DOHH2 (cell line): ENCODE measurements around the gene C16orf78.

ENCODE experiments used
- H3F3A ChIP-seq: fragments of 200-600 bp; sonication (generic), shearing (Covaris generic); 2 replicates; pipeline ENCODE4 v1.6.0; 2016; ENCODE audit warnings: antibody characterized with exemption, mild to moderate bottlenecking; ENCODE audit not compliant: control insufficient read depth, insufficient read depth
- H3K27ac ChIP-seq: fragments of 200-600 bp; sonication (generic); 2 replicates; pipeline ENCODE4 v1.5.1; 2014; ENCODE audit warnings: low read depth, mild to moderate bottlenecking, low read length, moderate library complexity
- H3K27me3 ChIP-seq: fragments of 200-600 bp; sonication (generic); 2 replicates; pipeline ENCODE4 v1.6.1; 2014; ENCODE audit warnings: mild to moderate bottlenecking, low read length, mixed read lengths; ENCODE audit not compliant: control insufficient read depth
- H3K36me3 ChIP-seq: fragments of 200-600 bp; sonication (generic); 2 replicates; pipeline ENCODE4 v1.6.1; 2014; ENCODE audit warnings: mild to moderate bottlenecking, low read length, moderate library complexity, mixed read lengths; ENCODE audit not compliant: control insufficient read depth
- H3K4me1 ChIP-seq: fragments of 200-600 bp; sonication (generic); 2 replicates; pipeline ENCODE4 v1.6.1; 2014; ENCODE audit warnings: mild to moderate bottlenecking, low read length, mixed read lengths; ENCODE audit not compliant: control insufficient read depth
- H3K4me2 ChIP-seq: fragments of 200-600 bp; sonication (generic); 2 replicates; pipeline ENCODE4 v1.6.0; 2014; ENCODE audit warnings: mild to moderate bottlenecking, low read length, moderate library complexity
- H3K4me3 ChIP-seq: fragments of 200-600 bp; sonication (generic); 2 replicates; pipeline ENCODE4 v1.5.1; 2014; ENCODE audit warnings: mild to moderate bottlenecking, low read length, mixed read lengths
- H3K79me2 ChIP-seq: fragments of 200-600 bp; sonication (generic); 2 replicates; pipeline ENCODE4 v1.6.1; 2014; ENCODE audit warnings: mild to moderate bottlenecking, low read length, mixed read lengths; ENCODE audit not compliant: control insufficient read depth
- H3K9me2 ChIP-seq: fragments of 200-600 bp; sonication (generic); replicated peaks from 2 replicates; pipeline ENCODE4 v1.6.1; 2014; ENCODE audit warnings: mild to moderate bottlenecking, low read length, mixed read lengths; ENCODE audit not compliant: control insufficient read depth
- H3K9me3 ChIP-seq: fragments of 200-600 bp; sonication (generic); 2 replicates; pipeline ENCODE4 v1.6.1; 2014; ENCODE audit warnings: antibody characterized with exemption, low read length, mixed read lengths; ENCODE audit not compliant: control insufficient read depth, insufficient read depth
- H4K20me1 ChIP-seq: fragments of 200-600 bp; sonication (generic); 2 replicates; pipeline ENCODE4 v1.6.0; 2014; ENCODE audit warnings: low read depth, mild to moderate bottlenecking, antibody characterized with exemption, low read length, moderate library complexity; ENCODE audit not compliant: control insufficient read depth, insufficient read depth
- CTCF ChIP-seq: fragments of 200-600 bp; sonication (generic); IDR thresholded peaks from one replicate; pipeline ENCODE4 v1.5.1; 2014; ENCODE audit warnings: antibody characterized with exemption, mild to moderate bottlenecking, low read depth, low read length; ENCODE audit not compliant: poor library complexity, severe bottlenecking
- EZH2phosphoT487 ChIP-seq: fragments of 200-600 bp; sonication (generic); IDR thresholded peaks from 2 replicates; pipeline ENCODE4 v1.6.1; 2017; ENCODE audit warnings: borderline replicate concordance, mild to moderate bottlenecking, antibody characterized with exemption, low read length, moderate library complexity, mixed read lengths

The C16orf78 gene

GRCh38 chr16:49354991-49355390 lies 18.6 kb upstream of the C16orf78 start:
- no peaks in the 10 kb centered on the region for H3K27me3 ChIP-seq
- no peaks in the 10 kb centered on the region for H4K20me1 ChIP-seq
- H3K4me2 ChIP-seq: no peak overlapping the region
- TF ChIP-seq EZH2phosphoT487 (no peak), CTCF (no peak)
- H3K79me2 ChIP-seq: no peaks in the 10 kb centered on the region
- H3K27ac ChIP-seq: no peak overlapping the region
- no peaks in the 10 kb centered on the region for H3K9me3 ChIP-seq
- H3K36me3 ChIP-seq: no peaks in the 10 kb centered on the region
- H3K9me2 ChIP-seq: no peaks in the 10 kb centered on the region
- H3K4me3 ChIP-seq: no peak overlapping the region
- H3F3A ChIP-seq: no peaks in the 10 kb centered on the region
- peaks cover 5% of the 10 kb centered on the region for H3K4me1 ChIP-seq

GRCh38 chr16:49355933-49356665 lies 17.5 kb upstream of the C16orf78 start:
- Histone ChIP-seq H3K4me2 (no peak overlapping the region), H3K9me2 (no peaks in the 10 kb centered on the region), H3K9me3 (no peaks in the 10 kb centered on the region), H3K27me3 (no peaks in the 10 kb centered on the region), H3K4me1 (peaks cover 5% of the 10 kb centered on the region), H3K36me3 (no peaks in the 10 kb centered on the region), H3K4me3 (no peak overlapping the region), H3K27ac (no peak overlapping the region), H3F3A (no peaks in the 10 kb centered on the region), H3K79me2 (no peaks in the 10 kb centered on the region), H4K20me1 (no peaks in the 10 kb centered on the region)
- TF ChIP-seq EZH2phosphoT487 (no peak), CTCF (no peak)

- H3K27ac ChIP-seq: no peak overlapping the region
- TF ChIP-seq EZH2phosphoT487: no peak
- no peak for TF ChIP-seq CTCF
- peaks cover 5% of the 10 kb centered on the region for H3K4me1 ChIP-seq
- H3K27me3 ChIP-seq: no peaks in the 10 kb centered on the region
- no peaks in the 10 kb centered on the region for H4K20me1 ChIP-seq
- H3K9me3 ChIP-seq: no peaks in the 10 kb centered on the region
- no peaks in the 10 kb centered on the region for H3F3A ChIP-seq
- H3K4me2 ChIP-seq: no peak overlapping the region
- no peak overlapping the region for H3K4me3 ChIP-seq
- H3K9me2 ChIP-seq: no peaks in the 10 kb centered on the region
- no peaks in the 10 kb centered on the region for H3K36me3 ChIP-seq
- H3K79me2 ChIP-seq: no peaks in the 10 kb centered on the region
Measured at GRCh38 chr16:49356728-49357488, 16.7 kb upstream of the C16orf78 start.
